GM19467 (cell line): ENCODE data around the gene CALN1.
"Not testable (repeated sequence)": the region's sequence is repeated elsewhere in the genome, so short reads cannot be mapped to it uniquely, and the experiment has no call there.

Experiments used
- ATAC-seq: cut with Tn5 transposase; IDR thresholded peaks from one replicate; pipeline ENCODE4 v1.9.1; 2021; ENCODE audit warnings: mild to moderate bottlenecking, moderate library complexity; ENCODE audit not compliant: unreplicated experiment

The CALN1 gene

DNA sequence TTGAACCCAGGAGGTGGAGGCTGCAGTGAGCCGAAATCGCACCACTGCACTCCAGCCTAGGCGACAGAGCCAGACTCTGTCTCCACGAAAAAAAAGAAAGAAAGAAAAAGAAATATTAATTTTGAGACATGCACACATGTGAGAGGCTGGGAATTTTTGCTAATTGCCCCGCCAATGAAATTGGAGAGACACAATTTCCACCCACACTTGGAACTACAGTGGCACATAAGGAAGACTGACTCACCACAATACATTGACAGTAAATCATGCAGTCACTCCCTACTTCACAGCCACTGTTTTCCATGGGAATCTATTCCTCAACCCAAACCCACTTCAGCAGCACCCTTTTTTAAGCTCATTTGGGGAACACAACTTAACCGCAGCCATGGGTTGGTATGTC lies 139.7 kb downstream of the CALN1 start:
- ATAC-seq = no peak

DNA sequence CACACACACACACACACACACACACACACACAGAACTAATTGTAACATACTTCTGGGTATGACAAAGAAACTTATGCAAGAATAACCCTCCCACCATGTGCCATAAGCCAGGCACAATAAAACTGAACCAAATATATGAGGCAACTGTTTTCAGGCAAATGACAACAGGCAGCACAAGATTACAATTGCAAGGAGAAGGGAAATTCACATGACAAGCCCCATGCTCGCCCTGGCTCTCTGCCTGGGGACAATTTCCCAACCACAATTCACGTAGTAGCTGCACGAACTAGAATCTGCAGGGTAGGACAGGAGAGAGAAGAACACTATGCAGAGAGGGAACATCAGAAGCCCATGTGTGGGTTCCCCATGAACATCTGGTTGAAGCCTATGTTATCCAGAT lies 143.3 kb downstream of the CALN1 start:
- ATAC-seq = no peak

DNA sequence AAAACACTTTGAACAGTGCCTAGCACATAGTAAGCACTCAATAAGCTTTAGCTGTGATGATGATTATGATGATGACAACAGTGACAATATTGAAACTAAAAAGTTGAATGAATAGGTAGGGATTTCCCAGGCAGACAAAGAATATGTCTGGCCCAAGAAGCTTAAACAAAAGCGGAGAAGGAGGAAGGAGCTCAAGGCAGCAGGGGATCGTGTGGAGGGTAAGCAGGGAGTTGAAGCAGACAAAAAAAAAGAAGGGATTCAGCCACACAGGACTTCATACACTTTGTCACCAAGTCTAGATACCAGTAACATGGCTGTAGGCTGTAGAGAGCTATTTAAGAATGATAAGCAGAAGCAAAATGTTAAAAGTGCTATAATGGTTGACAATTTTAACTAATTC lies 144.0 kb downstream of the CALN1 start:
- ATAC-seq = no peak

GRCh38 chr7:72267291-72267800 lies 144.8 kb downstream of the CALN1 start:
- ATAC-seq = no peak

- no peak for ATAC-seq
Measured at GRCh38 chr7:72266771-72267170, 145.4 kb downstream of the CALN1 start.

DNA sequence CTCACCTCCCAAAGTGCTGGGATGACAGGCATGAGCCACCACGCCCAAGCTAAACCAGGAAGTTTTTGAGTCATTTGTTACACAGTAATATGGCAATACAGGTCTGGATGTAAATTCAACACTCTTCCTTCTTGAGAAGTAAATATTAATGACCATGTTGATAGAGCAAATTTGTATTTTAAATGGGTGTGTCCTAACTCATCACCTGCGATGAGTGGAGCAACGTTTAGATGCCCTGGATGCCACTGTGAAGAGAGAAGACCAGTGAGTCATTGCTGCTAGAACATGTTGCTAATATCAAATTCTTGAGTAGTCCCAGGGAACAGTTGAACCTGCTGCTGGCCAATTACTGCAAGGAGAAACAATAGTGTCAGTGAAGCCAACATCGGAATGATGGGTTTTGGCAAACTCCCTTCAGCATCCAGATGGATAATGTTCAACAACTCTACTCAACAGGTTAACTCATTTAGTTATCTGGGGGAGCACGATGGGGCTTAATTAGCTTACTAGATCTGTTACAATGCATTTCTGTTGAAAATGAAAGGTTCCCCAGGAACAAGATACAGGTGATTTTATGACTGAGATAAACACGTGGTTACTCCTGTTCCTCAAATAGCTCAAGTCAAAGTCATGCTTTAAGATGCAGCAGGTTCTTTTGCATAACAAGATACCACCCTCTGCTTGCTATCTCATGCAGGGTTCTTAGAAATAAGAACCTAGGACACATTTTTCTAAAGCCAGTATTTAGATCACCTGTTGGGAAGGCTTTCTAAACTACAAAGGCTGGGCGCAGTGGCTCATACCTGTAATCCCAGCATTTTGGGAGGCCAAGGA lies 146.8 kb downstream of the CALN1 start:
- no peak for ATAC-seq

GRCh38 chr7:72260406-72260805 lies 151.7 kb downstream of the CALN1 start:
- no peak for ATAC-seq

DNA sequence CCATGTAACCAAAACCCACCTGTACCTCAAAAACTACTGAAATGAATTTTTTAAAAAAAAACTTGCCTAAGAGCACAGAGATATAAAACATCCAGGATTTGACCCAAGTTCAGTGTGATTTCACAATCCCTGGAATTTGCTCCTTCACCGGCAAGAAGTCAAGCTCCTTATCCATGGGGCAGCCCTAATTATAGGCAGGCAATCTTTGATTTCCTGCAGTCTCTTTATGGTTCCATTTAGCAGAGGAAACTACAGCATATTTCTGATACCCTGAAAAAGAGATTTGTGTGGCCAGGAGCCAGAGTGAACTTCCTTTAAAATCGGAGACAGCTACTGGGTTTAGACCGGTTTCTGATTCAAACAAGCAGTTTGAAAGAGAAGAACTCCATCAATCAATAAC lies 154.1 kb downstream of the CALN1 start:
- ATAC-seq = no peak

- ATAC-seq = no peak
Measured at GRCh38 chr7:72254455-72254854, 157.7 kb downstream of the CALN1 start.

- ATAC-seq = no peak
Measured at GRCh38 chr7:72249106-72249505, 163.0 kb downstream of the CALN1 start.

DNA sequence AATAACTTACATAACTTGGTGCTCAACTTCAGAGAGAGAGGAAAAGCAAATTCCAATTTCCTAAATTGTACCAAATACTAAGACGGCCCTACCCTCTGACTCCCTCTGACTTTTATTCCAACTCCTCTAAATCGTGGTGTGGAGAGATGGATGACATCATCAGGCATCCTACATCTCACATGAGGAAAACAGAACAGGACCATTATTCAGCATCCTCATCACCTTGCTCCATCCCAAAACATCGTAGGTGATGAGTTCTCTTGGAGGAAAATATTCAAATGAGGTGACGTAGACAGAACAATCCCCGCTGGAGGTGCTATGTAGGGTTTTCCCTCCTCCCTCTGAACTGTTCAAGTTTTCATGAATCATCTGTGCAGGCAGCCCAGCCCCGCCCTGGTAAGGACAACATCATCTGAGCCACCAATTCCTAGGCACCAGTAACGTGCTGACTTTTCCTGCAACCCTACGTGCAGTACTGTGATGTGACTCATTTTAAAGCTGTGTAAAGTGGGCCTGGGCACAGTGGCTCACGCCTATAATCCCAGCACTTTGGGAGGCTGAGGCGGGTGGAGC lies 167.2 kb downstream of the CALN1 start:
- no peak for ATAC-seq

DNA sequence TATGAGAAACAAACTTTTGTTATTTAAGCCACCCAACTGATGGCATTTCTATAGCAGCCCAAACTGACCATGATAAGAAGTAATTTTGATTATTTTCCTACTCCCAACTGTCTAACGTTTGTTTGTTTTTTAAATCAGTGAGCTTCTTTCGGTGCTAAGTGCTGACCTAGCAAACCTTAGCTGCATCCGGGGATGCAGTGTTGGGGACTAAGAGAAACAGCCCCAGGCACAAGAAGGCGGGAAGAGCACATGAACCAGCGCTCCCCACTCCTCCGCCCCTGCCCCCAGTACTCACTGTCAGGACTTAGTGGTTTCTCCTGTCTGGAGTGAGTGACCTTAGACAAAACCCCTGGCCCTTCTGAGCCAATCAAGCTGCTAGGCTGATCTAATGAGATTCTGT lies 168.8 kb downstream of the CALN1 start:
- no peak for ATAC-seq

DNA sequence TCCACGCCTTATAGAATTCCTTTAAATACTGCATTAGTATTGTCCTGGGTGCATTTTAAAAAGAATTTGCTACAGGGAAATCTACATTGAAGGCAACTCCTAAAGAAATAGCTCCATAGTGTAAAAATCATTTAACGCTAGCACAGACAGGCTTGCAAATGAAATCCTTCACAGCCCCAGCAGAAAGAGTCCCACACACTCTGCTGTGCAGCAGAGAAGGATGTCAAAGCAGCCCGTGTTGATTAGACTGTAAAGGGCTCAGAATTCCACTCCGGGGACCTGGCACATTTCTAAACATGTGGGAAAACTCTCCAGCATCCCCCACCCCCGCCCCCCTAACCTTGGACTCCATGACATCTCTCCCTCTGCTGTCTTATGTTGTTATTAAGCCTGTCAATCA lies 176.8 kb downstream of the CALN1 start:
- no peak for ATAC-seq

DNA sequence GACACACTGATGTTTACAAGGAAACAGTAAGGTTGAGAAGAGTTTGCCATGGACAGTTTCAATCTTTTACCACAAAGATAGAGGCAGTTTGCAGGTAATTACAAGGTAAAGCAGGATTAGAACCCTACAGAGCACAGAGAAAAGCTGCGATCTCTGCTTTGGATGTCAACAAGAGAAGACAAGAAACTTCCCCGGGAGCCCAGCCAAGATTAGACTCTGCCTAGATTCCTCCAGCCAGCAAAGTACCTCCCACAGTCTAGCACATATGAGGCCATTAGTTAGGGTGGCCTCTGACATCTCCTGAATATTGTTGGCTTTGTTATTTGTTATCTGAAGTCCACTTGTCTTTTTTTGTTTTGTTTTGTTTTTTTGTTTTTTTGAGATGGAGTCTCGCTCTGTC lies 178.1 kb downstream of the CALN1 start:
- no peak for ATAC-seq

DNA sequence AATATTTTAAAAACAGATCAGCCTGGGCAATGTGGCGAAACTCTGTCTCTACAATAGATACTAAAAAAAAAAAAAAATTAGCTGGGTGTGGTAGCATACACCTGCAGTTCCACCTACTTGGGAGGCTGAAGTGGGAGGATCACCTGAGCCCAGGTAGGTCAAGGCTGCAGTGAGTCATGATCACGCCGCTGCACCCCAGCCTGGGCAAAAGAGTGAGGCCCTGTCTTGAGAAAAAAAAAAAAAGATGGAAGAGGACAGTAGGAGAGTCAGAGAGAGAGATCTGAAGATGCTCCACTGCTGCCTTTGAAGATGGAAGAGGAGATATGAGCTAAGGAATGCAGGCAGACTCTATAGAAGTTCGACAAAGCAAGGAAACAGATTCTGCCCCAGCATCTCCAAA lies 181.9 kb downstream of the CALN1 start:
- ATAC-seq = no peak

DNA sequence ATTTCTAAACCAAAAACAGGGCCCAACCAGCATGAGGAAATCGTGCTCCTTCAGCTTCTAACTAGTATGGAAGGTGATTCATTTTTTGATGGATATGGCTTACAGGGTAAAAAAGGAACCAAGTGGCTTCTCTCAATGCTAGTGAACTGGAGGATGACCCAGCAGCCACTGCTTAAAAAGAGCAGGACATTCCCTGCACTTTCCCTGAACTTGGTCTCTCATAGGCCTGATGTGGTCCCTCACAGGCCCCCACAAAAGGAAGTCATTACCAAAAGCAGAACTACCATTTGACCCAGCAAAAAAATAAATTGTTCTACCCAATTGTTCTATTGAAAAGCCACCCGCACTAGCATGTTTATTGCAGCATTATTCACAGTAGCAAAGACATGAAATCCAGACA lies 188.8 kb downstream of the CALN1 start:
- no peak for ATAC-seq

GRCh38 chr7:72222136-72222535 lies 190.0 kb downstream of the CALN1 start:
- ATAC-seq = no peak

- ATAC-seq = no peak
Measured at GRCh38 chr7:72219500-72219899, 192.6 kb downstream of the CALN1 start.

DNA sequence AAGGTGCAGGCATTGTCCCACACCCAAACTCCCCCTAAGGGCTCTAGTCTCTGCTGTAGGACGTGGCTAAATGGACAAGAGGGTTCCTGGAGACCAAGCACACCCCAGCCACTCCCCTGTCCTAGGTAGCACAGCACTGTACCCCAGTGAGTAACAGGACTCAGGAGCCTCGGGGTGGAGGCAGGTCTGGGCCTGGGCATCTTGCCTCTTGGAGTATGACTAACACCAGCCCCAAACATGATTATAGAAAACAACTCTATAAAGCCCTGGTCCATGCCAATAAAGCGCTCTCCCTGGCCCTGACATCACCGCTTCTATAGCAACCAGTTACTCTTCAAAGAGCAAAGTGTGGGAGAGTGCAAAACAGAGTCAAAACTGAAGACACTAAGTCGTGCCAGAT lies 195.0 kb downstream of the CALN1 start:
- ATAC-seq = no peak

DNA sequence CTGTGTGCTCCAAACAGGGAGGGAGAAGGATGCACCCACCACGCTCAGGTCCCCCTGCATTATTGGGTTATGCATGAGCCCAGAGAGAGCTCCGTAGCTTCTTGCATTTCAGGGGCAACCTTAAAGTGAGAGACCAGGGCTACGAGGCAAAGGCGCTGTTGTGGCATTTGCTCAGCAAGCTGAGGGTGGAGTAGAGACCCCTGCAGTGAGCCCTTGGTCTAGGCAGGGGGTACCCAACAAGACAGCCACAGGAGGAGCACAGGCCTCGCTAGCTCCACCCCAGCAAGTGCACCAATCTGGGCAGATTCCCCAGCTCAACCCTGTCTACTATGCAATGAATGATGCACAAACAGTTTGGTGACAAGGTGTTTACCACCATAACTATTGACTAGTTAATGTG lies 198.4 kb downstream of the CALN1 start:
- no peak for ATAC-seq

- no peak for ATAC-seq
Measured at GRCh38 chr7:72213081-72213480, 199.1 kb downstream of the CALN1 start.

- no peak for ATAC-seq
Measured at GRCh38 chr7:72211175-72211574, 201.0 kb downstream of the CALN1 start.

DNA sequence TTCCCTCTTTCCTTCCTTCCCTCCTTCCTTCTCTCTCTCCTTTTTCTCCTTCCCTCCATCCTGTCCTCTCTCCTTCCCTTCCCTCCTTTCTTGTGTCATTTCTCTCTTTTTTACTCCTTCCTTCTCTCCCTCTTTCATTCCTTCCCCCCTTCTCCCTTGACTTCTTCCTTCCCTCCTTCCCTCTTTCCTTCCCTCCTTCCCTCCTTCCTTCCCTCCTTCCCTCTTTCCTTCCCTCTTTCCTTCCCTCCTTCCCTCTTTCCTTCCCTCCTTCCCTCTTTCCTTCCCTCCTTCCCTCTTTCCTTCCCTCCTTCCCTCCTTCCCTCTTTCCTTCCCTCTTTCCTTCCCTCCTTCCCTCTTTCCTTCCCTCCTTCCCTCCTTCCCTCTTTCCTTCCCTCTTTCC lies 203.1 kb downstream of the CALN1 start:
- not testable (repeated sequence) for ATAC-seq
